Astrocyte of the spinal cord (primary cell): ENCODE data around the gene SESTD1.
A peak's percentile ranks its signal among the peaks of the same experiment; 100 is the strongest.

Experiments
- DNase-seq: peaks from one replicate; pipeline ENCODE4 v3.0.0; 2011; ENCODE audit warnings: low read depth, low spot score
- H3K4me3 ChIP-seq: 2 replicates; pipeline ENCODE4 v1.5.1; 2011; ENCODE audit warnings: low read depth, mild to moderate bottlenecking, low read length, moderate library complexity
- CTCF ChIP-seq: IDR thresholded peaks from 2 replicates; pipeline ENCODE4 v1.5.1; 2012; ENCODE audit warnings: low read depth, mild to moderate bottlenecking, low read length, inconsistent platforms
- in situ Hi-C: cut with HindIII; loops from 2 replicates; pipeline ENCODE4 v1.10.0; 2017; ENCODE audit warnings: low sequenced_read_pairs

SESTD1 gene

GRCh38 chr2:179302764-179303571, 38.3 kb upstream of the SESTD1 start:
- peak; percentile 24 for DNase-seq
- no peak overlapping the region for H3K4me3 ChIP-seq
- in situ Hi-C loops, result no loop called here
- TF ChIP-seq CTCF, result no peak

GRCh38 chr2:179302149-179302548, 37.5 kb upstream of the SESTD1 start:
- DNase-seq, result no peak
- in situ Hi-C loops, result no loop called here
- TF ChIP-seq CTCF, result no peak
- no peak overlapping the region for H3K4me3 ChIP-seq

- DNase-seq, result no peak
- no peak for TF ChIP-seq CTCF
- in situ Hi-C loops, result no loop called here
- H3K4me3 ChIP-seq, result no peak overlapping the region
Measured at GRCh38 chr2:179298666-179299065, 34.0 kb upstream of the SESTD1 start.

GRCh38 chr2:179297927-179298326, 33.3 kb upstream of the SESTD1 start:
- no peak overlapping the region for H3K4me3 ChIP-seq
- TF ChIP-seq CTCF, result no peak
- in situ Hi-C loops, result no loop called here
- DNase-seq, result no peak

- in situ Hi-C loops, result no loop called here
- TF ChIP-seq CTCF, result no peak
- H3K4me3 ChIP-seq, result no peak overlapping the region
- DNase-seq, result no peak
Measured at GRCh38 chr2:179290329-179290728, 25.7 kb upstream of the SESTD1 start.

GRCh38 chr2:179285060-179285459, 20.4 kb upstream of the SESTD1 start:
- no peak for DNase-seq
- in situ Hi-C loops, result no loop called here

More at GRCh38 chr2:179285060-179285459, 20.4 kb upstream of the SESTD1 start:
- TF ChIP-seq CTCF, result no peak
- no peak overlapping the region for H3K4me3 ChIP-seq
